Stimulated activated CD4-positive, alpha-beta T cell treated with anti-CD3 and anti-CD28 coated beads, Interleukin-1b, Interleukin-23, amount 100 ng/mL, for 24 hours (primary cell): ENCODE results near the gene GABRE.
"Not testable (repeated sequence)": the region's sequence is repeated elsewhere in the genome, so short reads cannot be mapped to it uniquely, and the experiment has no call there.

ENCODE experiments used
- DNase-seq, 4 experiments: peaks; one replicate each; pipeline ENCODE4 v3.0.0-alpha.2; 2020; ENCODE audit warnings: low read depth in 4 of 4, low spot score in 1 of 4

GABRE gene

GRCh38 chrX:151970661-151971060, 3.8 kb downstream of the GABRE start:
- DNase-seq = no peak

GRCh38 chrX:151970027-151970426, 4.4 kb downstream of the GABRE start:
- no peak for DNase-seq

GRCh38 chrX:151966236-151966635, 8.2 kb downstream of the GABRE start:
- no peak for DNase-seq

- no peak for DNase-seq
Measured at GRCh38 chrX:151962034-151962433, 12.4 kb downstream of the GABRE start.

- DNase-seq = no peak
Measured at GRCh38 chrX:151958101-151958500, 16.4 kb downstream of the GABRE start.

GRCh38 chrX:151954730-151955129, 19.7 kb downstream of the GABRE start:
- no peak for DNase-seq

- no peak for DNase-seq
Measured at GRCh38 chrX:151938172-151938571, 36.3 kb downstream of the GABRE start.

GRCh38 chrX:151935358-151935757, 39.1 kb downstream of the GABRE start:
- no peak for DNase-seq

GRCh38 chrX:151929126-151929525, 45.4 kb downstream of the GABRE start:
- DNase-seq = no peak

- no peak for DNase-seq
Measured at GRCh38 chrX:151923648-151924047, 50.8 kb downstream of the GABRE start.

GRCh38 chrX:151922692-151923091, 51.8 kb downstream of the GABRE start:
- DNase-seq = no peak

- DNase-seq = no peak
Measured at GRCh38 chrX:151921866-151922265, 52.6 kb downstream of the GABRE start.

GRCh38 chrX:151921292-151921691, 53.2 kb downstream of the GABRE start:
- DNase-seq = no peak

GRCh38 chrX:151920530-151920929, 53.9 kb downstream of the GABRE start:
- DNase-seq = no peak

GRCh38 chrX:151920101-151920500, 54.4 kb downstream of the GABRE start:
- no peak for DNase-seq

- no peak for DNase-seq
Measured at GRCh38 chrX:151919610-151920009, 54.9 kb downstream of the GABRE start.

- DNase-seq = not testable (repeated sequence)
Measured at GRCh38 chrX:151918736-151919135, 55.7 kb downstream of the GABRE start.

- DNase-seq = no peak
Measured at GRCh38 chrX:151912780-151913179, 61.7 kb downstream of the GABRE start, which contains the start of gene MAGEA4. TSS of gene MAGEA4 (plus strand) at chrX:151912889. CDS start at chrX:151923665, 10,776 bp downstream.

GRCh38 chrX:151912221-151912620, 62.3 kb downstream of the GABRE start:
- DNase-seq = no peak

- no peak for DNase-seq
Measured at GRCh38 chrX:151904989-151905388, 69.5 kb downstream of the GABRE start.
